Neural cell (in vitro differentiated cells): Measurements from ENCODE around the gene LSM14A. TPM values are rescaled to one million over a fixed set of nuclear protein-coding genes. Genes with fewer than 3 reads are reported as not detected.

ENCODE experiments used
- H2AFZ ChIP-seq: fragments of 200-600, 300-800 bp; sonication (generic), shearing (Covaris generic); 2 replicates; pipeline ENCODE4 v1.6.0; 2014; ENCODE audit warnings: low read depth, mild to moderate bottlenecking, antibody characterized with exemption, low read length, moderate library complexity
- H3F3A ChIP-seq: fragments of 200-600 bp; shearing (Covaris generic); 2 replicates; pipeline ENCODE4 v1.6.1; 2016; ENCODE audit warnings: mild to moderate bottlenecking, moderate library complexity, mixed read lengths, antibody characterized with exemption, low read length; ENCODE audit not compliant: insufficient read depth, poor library complexity, severe bottlenecking
- H3K27ac ChIP-seq: fragments of 200-600, 300-800 bp; sonication (generic), shearing (Covaris generic); 2 replicates; pipeline ENCODE4 v1.5.1; 2014; ENCODE audit warnings: mild to moderate bottlenecking, low read length, moderate library complexity
- H3K27me3 ChIP-seq: fragments of 300-800, 200-600 bp; sonication (generic), shearing (Covaris generic); 2 replicates; pipeline ENCODE4 v1.6.0; 2014; ENCODE audit warnings: mild to moderate bottlenecking, low read depth, low read length, moderate library complexity; ENCODE audit not compliant: insufficient read depth
- H3K36me3 ChIP-seq: fragments of 300-800, 200-600 bp; sonication (generic), shearing (Covaris generic); 2 replicates; pipeline ENCODE4 v1.5.1; 2014; ENCODE audit warnings: mild to moderate bottlenecking, antibody characterized with exemption, low read length, moderate library complexity; ENCODE audit not compliant: insufficient read depth
- H3K4me2 ChIP-seq: fragments of 300-800, 200-600 bp; sonication (generic), shearing (Covaris generic); 2 replicates; pipeline ENCODE4 v1.6.0; 2014; ENCODE audit warnings: mild to moderate bottlenecking, low read length
- H3K4me3 ChIP-seq: fragments of 300-800, 200-600 bp; sonication (generic), shearing (Covaris generic); 2 replicates; pipeline ENCODE4 v1.5.1; 2014; ENCODE audit warnings: mild to moderate bottlenecking, low read length, moderate library complexity
- H3K79me2 ChIP-seq: fragments of 200-600 bp; shearing (Covaris generic); replicated peaks from 2 replicates; pipeline ENCODE4 v1.6.0; 2014; ENCODE audit warnings: mild to moderate bottlenecking, low read length, moderate library complexity; ENCODE audit not compliant: insufficient read depth
- H3K9ac ChIP-seq: fragments of 300-800, 200-600 bp; sonication (generic), shearing (Covaris generic); 2 replicates; pipeline ENCODE4 v1.6.1; 2016; ENCODE audit warnings: mild to moderate bottlenecking, low read length, mixed read lengths
- H3K9me2 ChIP-seq: fragments of 200-600 bp; shearing (Covaris generic); 2 replicates; pipeline ENCODE4 v1.6.1; 2016; ENCODE audit warnings: mild to moderate bottlenecking, low read length, mixed read lengths; ENCODE audit not compliant: insufficient read depth
- H3K9me3 ChIP-seq: fragments of 200-600, 300-800 bp; sonication (generic), shearing (Covaris generic); 2 replicates; pipeline ENCODE4 v1.6.1; 2016; ENCODE audit warnings: mild to moderate bottlenecking, mixed run types, low read length, moderate library complexity, mixed read lengths
- H4K20me1 ChIP-seq: fragments of 200-600 bp; shearing (Covaris generic); 2 replicates; pipeline ENCODE4 v1.6.1; 2016; ENCODE audit warnings: mild to moderate bottlenecking, mixed run types; ENCODE audit not compliant: insufficient read depth
- CTCF ChIP-seq: fragments of 450-650 bp; IDR thresholded peaks from 2 replicates; pipeline ENCODE4 v1.5.1; 2014; ENCODE audit warnings: antibody characterized with exemption, mild to moderate bottlenecking, moderate library complexity; ENCODE audit not compliant: poor library complexity, severe bottlenecking
- EP300 ChIP-seq: fragments of 450-650 bp; conservative IDR thresholded peaks from 2 replicates; pipeline ENCODE4 v1.6.1; 2014; ENCODE audit warnings: antibody characterized with exemption, mild to moderate bottlenecking, moderate library complexity; ENCODE audit not compliant: poor library complexity, severe bottlenecking
- EZH2 ChIP-seq: fragments of 200-600, 300-800 bp; shearing (Covaris generic), sonication (generic); IDR thresholded peaks from 2 replicates; pipeline ENCODE4 v1.6.1; 2014; ENCODE audit warnings: antibody characterized with exemption, low read length, borderline replicate concordance, mild to moderate bottlenecking; ENCODE audit not compliant: insufficient read depth, poor library complexity, severe bottlenecking
- MXI1 ChIP-seq: fragments of 450-650 bp; conservative IDR thresholded peaks from 2 replicates; pipeline ENCODE4 v1.6.1; 2014; ENCODE audit warnings: antibody characterized with exemption, mild to moderate bottlenecking; ENCODE audit not compliant: poor library complexity, severe bottlenecking
- POLR2AphosphoS5 ChIP-seq: IDR thresholded peaks from 2 replicates; pipeline ENCODE4 v1.6.1; 2012
- RAD21 ChIP-seq: fragments of 450-650 bp; conservative IDR thresholded peaks from 2 replicates; pipeline ENCODE4 v1.6.1; 2014; ENCODE audit warnings: antibody characterized with exemption, mild to moderate bottlenecking, moderate library complexity
- REST ChIP-seq: IDR thresholded peaks from 2 replicates; pipeline ENCODE4 v1.6.1; 2012; ENCODE audit warnings: borderline replicate concordance
- SMC3 ChIP-seq: fragments of 450-650 bp; conservative IDR thresholded peaks from 2 replicates; pipeline ENCODE4 v1.6.1; 2014; ENCODE audit warnings: antibody characterized with exemption, mild to moderate bottlenecking, moderate library complexity; ENCODE audit not compliant: poor library complexity
- TAF1 ChIP-seq: IDR thresholded peaks from 2 replicates; pipeline ENCODE4 v1.6.1; 2012; ENCODE audit warnings: low read depth
- polyA plus RNA-seq: library from polyadenylated mRNA; depleted of rRNA; stranded (reverse); fragments of >200 nt; gene quantifications from 2 replicates; pipeline ENCODE4 v1.2.3, GENCODE V29; 2014

LSM14A gene
- polyA plus RNA-seq, 1 donor from 2014 or later, result 104 TPM

GRCh38 chr19:34150558-34150957 lies 21.7 kb upstream of the LSM14A start:
- Histone ChIP-seq H3K36me3 (no peaks in the 10 kb centered on the region), H3K9me2 (no peaks in the 10 kb centered on the region), H3F3A (no peaks in the 10 kb centered on the region), H3K9me3 (no peaks in the 10 kb centered on the region), H3K4me3 (no peak overlapping the region), H3K79me2 (no peaks in the 10 kb centered on the region), H4K20me1 (no peaks in the 10 kb centered on the region), H3K27ac (no peak overlapping the region), H3K4me2 (no peak overlapping the region), H2AFZ (no peak overlapping the region), H3K27me3 (no peaks in the 10 kb centered on the region), H3K9ac (no peak overlapping the region)
- TF ChIP-seq TAF1 (no peak), SMC3 (no peak), RAD21 (no peak), POLR2AphosphoS5 (no peak), MXI1 (no peak), EZH2 (no peak), CTCF (no peak), EP300 (no peak), REST (no peak)

- H3K9ac ChIP-seq, result no peak overlapping the region
- H3K27ac ChIP-seq, result no peak overlapping the region
- TF ChIP-seq SMC3 (no peak), MXI1 (no peak), TAF1 (no peak), RAD21 (no peak), EP300 (no peak), REST (no peak), POLR2AphosphoS5 (no peak), EZH2 (no peak), CTCF (no peak)
- H3K36me3 ChIP-seq, result no peaks in the 10 kb centered on the region
- no peaks in the 10 kb centered on the region for H3K27me3 ChIP-seq
- H2AFZ ChIP-seq, result no peak overlapping the region
- no peaks in the 10 kb centered on the region for H3K9me2 ChIP-seq
- H3K4me3 ChIP-seq, result no peak overlapping the region
- H3K9me3 ChIP-seq, result no peaks in the 10 kb centered on the region
- no peaks in the 10 kb centered on the region for H3K79me2 ChIP-seq
- H3F3A ChIP-seq, result no peaks in the 10 kb centered on the region
- no peaks in the 10 kb centered on the region for H4K20me1 ChIP-seq
- no peak overlapping the region for H3K4me2 ChIP-seq
Observed at GRCh38 chr19:34151439-34151838, 20.9 kb upstream of the LSM14A start.
